HepG2 (cell line): Measurements from ENCODE around the gene USP30. TPM values are rescaled to one million over a fixed set of nuclear protein-coding genes. Genes with fewer than 3 reads are reported as not detected.

ENCODE experiments used
- ATF1 ChIP-seq: IDR thresholded peaks from 2 replicates; pipeline ENCODE4 v1.6.1; 2016; ENCODE audit warnings: mild to moderate bottlenecking, control low read depth
- CREBL2 ChIP-seq: sonication (generic); formaldehyde crosslinking; IDR thresholded peaks from 2 replicates; pipeline ENCODE4 v1.8.1; 2023; ENCODE audit warnings: missing genetic modification reagents, mild to moderate bottlenecking, borderline replicate concordance
- E2F1 ChIP-seq: sonication (generic); formaldehyde crosslinking; IDR thresholded peaks from 2 replicates; pipeline ENCODE4 v1.5.0; 2020; ENCODE audit warnings: missing genetic modification reagents
- ELF1 ChIP-seq: sonication (generic); formaldehyde crosslinking; IDR thresholded peaks from 2 replicates; pipeline ENCODE4 v1.4.0; 2020; ENCODE audit warnings: missing genetic modification reagents
- ETV5 ChIP-seq: IDR thresholded peaks from 2 replicates; pipeline ENCODE4 v1.6.1; 2018; ENCODE audit warnings: missing biosample characterization, missing genetic modification reagents, inconsistent platforms, borderline replicate concordance
- GABPB1 ChIP-seq: IDR thresholded peaks from 2 replicates; pipeline ENCODE4 v1.6.1; 2016; ENCODE audit warnings: mild to moderate bottlenecking, missing genetic modification reagents, moderate library complexity, missing compliant biosample characterization
- LBX2 ChIP-seq: sonication (generic); formaldehyde crosslinking; IDR thresholded peaks from 2 replicates; pipeline ENCODE4 v1.5.0; 2020; ENCODE audit warnings: missing genetic modification reagents, mild to moderate bottlenecking, borderline replicate concordance
- NCOA1 ChIP-seq: sonication (generic); formaldehyde crosslinking; IDR thresholded peaks from 2 replicates; pipeline ENCODE4 v1.9.0; 2021; ENCODE audit warnings: missing genetic modification reagents
- RBFOX2 ChIP-seq: fragments of 200-400 bp; formaldehyde crosslinking; IDR thresholded peaks from 2 replicates; pipeline ENCODE4 v1.6.1; 2017; ENCODE audit warnings: low read depth, mild to moderate bottlenecking, low read length
- TEAD2 ChIP-seq: sonication (generic); formaldehyde crosslinking; IDR thresholded peaks from 2 replicates; pipeline ENCODE4 v1.9.0; 2021; ENCODE audit warnings: missing genetic modification reagents
- THYN1 ChIP-seq: sonication (generic); formaldehyde crosslinking; IDR thresholded peaks from 2 replicates; pipeline ENCODE4 v1.8.1; 2023; ENCODE audit warnings: low read depth, mild to moderate bottlenecking, moderate library complexity, missing genetic modification reagents, borderline replicate concordance
- ZBTB21 ChIP-seq: sonication (generic); formaldehyde crosslinking; IDR thresholded peaks from 2 replicates; pipeline ENCODE4 v1.4.0; 2020; ENCODE audit warnings: missing genetic modification reagents
- ZFAT ChIP-seq: sonication (generic); formaldehyde crosslinking; conservative IDR thresholded peaks from 2 replicates; pipeline ENCODE4 v1.8.1; 2023; ENCODE audit warnings: missing genetic modification reagents, inconsistent platforms
- ZFY ChIP-seq: sonication (generic); formaldehyde crosslinking; IDR thresholded peaks from 2 replicates; pipeline ENCODE4 v1.4.0; 2020; ENCODE audit warnings: missing genetic modification reagents
- ZFYVE20 ChIP-seq: sonication (generic); formaldehyde crosslinking; IDR thresholded peaks from 2 replicates; pipeline ENCODE4 v1.8.0; 2023; ENCODE audit warnings: low read depth, mild to moderate bottlenecking, moderate library complexity, missing genetic modification reagents, borderline replicate concordance
- ZNF367 ChIP-seq: sonication (generic); formaldehyde crosslinking; IDR thresholded peaks from 2 replicates; pipeline ENCODE4 v1.4.0; 2020; ENCODE audit warnings: missing genetic modification reagents, borderline replicate concordance
- ZNF501 ChIP-seq: sonication (generic); formaldehyde crosslinking; IDR thresholded peaks from 2 replicates; pipeline ENCODE4 v1.5.1; 2020; ENCODE audit warnings: mild to moderate bottlenecking, moderate library complexity, missing genetic modification reagents
- ZNF543 ChIP-seq: sonication (generic); formaldehyde crosslinking; IDR thresholded peaks from 2 replicates; pipeline ENCODE4 v1.4.0; 2020; ENCODE audit warnings: mild to moderate bottlenecking, missing genetic modification reagents
- ZNF572 ChIP-seq: sonication (generic); formaldehyde crosslinking; IDR thresholded peaks from 2 replicates; pipeline ENCODE4 v1.5.1; 2020; ENCODE audit warnings: mild to moderate bottlenecking, missing genetic modification reagents
- ZNF687 ChIP-seq: sonication (generic); formaldehyde crosslinking; IDR thresholded peaks from 2 replicates; pipeline ENCODE4 v1.5.1; 2020; ENCODE audit warnings: mild to moderate bottlenecking, missing genetic modification reagents, moderate library complexity
- ZNF704 ChIP-seq: sonication (generic); formaldehyde crosslinking; IDR thresholded peaks from 2 replicates; pipeline ENCODE4 v1.8.1; 2023; ENCODE audit warnings: mild to moderate bottlenecking, inconsistent platforms, moderate library complexity, missing genetic modification reagents, borderline replicate concordance
- ZNF740 ChIP-seq: sonication (generic); formaldehyde crosslinking; IDR thresholded peaks from 2 replicates; pipeline ENCODE4 v1.4.0; 2020; ENCODE audit warnings: missing genetic modification reagents
- ZNF747 ChIP-seq: sonication (generic); formaldehyde crosslinking; IDR thresholded peaks from 2 replicates; pipeline ENCODE4 v1.8.1; 2023; ENCODE audit warnings: missing genetic modification reagents, mild to moderate bottlenecking, borderline replicate concordance
- ZSCAN20 ChIP-seq: sonication (generic); formaldehyde crosslinking; IDR thresholded peaks from 2 replicates; pipeline ENCODE4 v1.4.0; 2020; ENCODE audit warnings: missing genetic modification reagents, mild to moderate bottlenecking, borderline replicate concordance
- polyA plus RNA-seq, 8 experiments: library from polyadenylated mRNA; depleted of rRNA in 3 of 8; stranded (reverse) in 7 of 8; unstranded in 1 of 8; fragments of >200 nt; fragmentation: Illumina TruSeq in 4 of 8; extraction: Trizol in 4 of 8; gene quantifications; 2 replicates each; pipeline versions ENCODE4 v1.2.1 to v1.2.3, GENCODE V29; 2011 to 2016; ENCODE audit warnings: low read depth in 4 of 8, missing spikeins in 1 of 8, mixed read lengths in 1 of 8; ENCODE audit not compliant: insufficient read depth in 1 of 8
- total RNA-seq, 5 experiments: library from RNA; depleted of rRNA; stranded (reverse); fragments of >200 nt; fragmentation: Illumina TruSeq; extraction: Trizol; gene quantifications; 2 replicates each; pipeline ENCODE4 v1.2.3, GENCODE V29; 2016; ENCODE audit warnings: low read depth in 1 of 5

The USP30 gene
- total and polyA plus RNA-seq, 2 of the 13 experiments (the other 11 are each of a cell fraction or from before 2014, with no cell fraction given): 11.2 to 20.8 TPM

- 0 out of 2 replicates have a peak, but pooled peaks have one; percentile 53 for TF ChIP-seq ZNF747
- TF ChIP-seq RBFOX2: peak; percentile 61; the same call in 1 of the 2 replicates
- no peak for TF ChIP-seq ZNF572 (CRISPR knock-in tag)
- no peak for TF ChIP-seq ZNF704
- no peak for TF ChIP-seq ZNF367 (CRISPR knock-in tag)
- peak; percentile 63 for TF ChIP-seq ZNF687 (CRISPR knock-in tag)
- TF ChIP-seq THYN1 (CRISPR knock-in tag): no peak
- no peak for TF ChIP-seq NCOA1 (CRISPR knock-in tag)
- TF ChIP-seq LBX2: no peak
- TF ChIP-seq ATF1: no peak
- TF ChIP-seq TEAD2 (CRISPR knock-in tag): no peak
- no peak for TF ChIP-seq ZFYVE20 (CRISPR knock-in tag)
- TF ChIP-seq ZFAT (CRISPR knock-in tag): no peak
- TF ChIP-seq ZNF543 (CRISPR knock-in tag): peak; percentile 28; the same call in 1 of the 2 replicates
- TF ChIP-seq ZSCAN20 (CRISPR knock-in tag): peak; percentile 69; the same call in 1 of the 2 replicates
- 0 out of 2 replicates have a peak, but pooled peaks have one; percentile 21 for TF ChIP-seq ETV5 (CRISPR knock-in tag)
- peak; percentile 79 for TF ChIP-seq ZFY (CRISPR knock-in tag)
- TF ChIP-seq CREBL2: no peak
- TF ChIP-seq ZBTB21 (CRISPR knock-in tag): no peak
- 0 out of 2 replicates have a peak, but pooled peaks have one; percentile 8 for TF ChIP-seq E2F1 (CRISPR knock-in tag)
- peak; percentile 81 for TF ChIP-seq GABPB1 (CRISPR knock-in tag)
- peak; percentile 3; the same call in 1 of the 2 replicates for TF ChIP-seq ZNF501 (CRISPR knock-in tag)
- 0 out of 2 replicates have a peak, but pooled peaks have one; percentile 41 for TF ChIP-seq ELF1
- 0 out of 2 replicates have a peak, but pooled peaks have one; percentile 53 for TF ChIP-seq ZNF740 (CRISPR knock-in tag)
These were observed 45.8 kb downstream of the USP30 start (continued) for GRCh38 chr12:109098183-109098604.
